NCI-H2227 (cell line): ENCODE measurements around the gene FAM200A.
A peak's percentile ranks its signal among the peaks of the same experiment; 100 is the strongest.
"Not testable (repeated sequence)": the region's sequence is repeated elsewhere in the genome, so short reads cannot be mapped to it uniquely, and the experiment has no call there.

Source experiments
- DNase-seq: peaks from one replicate; lab custom pipeline; 2025; ENCODE audit not compliant: unreplicated experiment; lab: John Stamatoyannopoulos, UW

FAM200A gene

GRCh38 chr7:99551767-99552463 lies at the start of gene FAM200A:
TSS of gene FAM200A (minus strand) at chr7:99552114. CDS start at chr7:99548407, 3,707 bp downstream.
- DNase-seq: peak; percentile 97

GRCh38 chr7:99599836-99600235 lies 47.9 kb upstream of the FAM200A start:
- no peak for DNase-seq

- DNase-seq: no peak
Measured at GRCh38 chr7:99597762-99598501, 46.0 kb upstream of the FAM200A start, which contains the start of gene TMEM225B. TSS of gene TMEM225B (plus strand) at chr7:99598267. CDS start at chr7:99604389, 6,122 bp downstream.

- DNase-seq: no peak
Measured at GRCh38 chr7:99596408-99596955, 44.6 kb upstream of the FAM200A start.

- no peak for DNase-seq
Measured at GRCh38 chr7:99594948-99595745, 43.2 kb upstream of the FAM200A start.

GRCh38 chr7:99588868-99589267 lies 37.0 kb upstream of the FAM200A start:
- no peak for DNase-seq

GRCh38 chr7:99580778-99581332 lies 28.9 kb upstream of the FAM200A start:
- DNase-seq: not testable (repeated sequence)

- peak; percentile 90 for DNase-seq
Measured at GRCh38 chr7:99579956-99580777, 28.3 kb upstream of the FAM200A start.

- peak; percentile 29 for DNase-seq
Measured at GRCh38 chr7:99579281-99579955, 27.5 kb upstream of the FAM200A start.

GRCh38 chr7:99576251-99576650 lies 24.3 kb upstream of the FAM200A start:
- no peak for DNase-seq

- no peak for DNase-seq
Measured at GRCh38 chr7:99573257-99573656, 21.3 kb upstream of the FAM200A start.

GRCh38 chr7:99571768-99572167 lies 19.9 kb upstream of the FAM200A start:
- DNase-seq: no peak

GRCh38 chr7:99568770-99569169 lies 16.9 kb upstream of the FAM200A start:
- not testable (repeated sequence) for DNase-seq

GRCh38 chr7:99563650-99564049 lies 11.7 kb upstream of the FAM200A start:
- no peak for DNase-seq

- DNase-seq: no peak
Measured at GRCh38 chr7:99562832-99563231, 10.9 kb upstream of the FAM200A start.

- no peak for DNase-seq
Measured at GRCh38 chr7:99562114-99562784, 10.3 kb upstream of the FAM200A start.

- no peak for DNase-seq
Measured at GRCh38 chr7:99561737-99562051, 9.8 kb upstream of the FAM200A start.

GRCh38 chr7:99560834-99561736 lies 9.2 kb upstream of the FAM200A start:
- no peak for DNase-seq
